Nephron progenitor cell (in vitro differentiated cells): Measurements from ENCODE around the gene PLA2G4D.

ENCODE experiments used
- DNase-seq: peaks from one replicate; pipeline ENCODE4 v3.0.0; 2021
- H3K27ac Mint-ChIP-seq: 2 replicates; pipeline ENCODE4 v1.8.0; 2021; ENCODE audit warnings: mild to moderate bottlenecking, moderate library complexity, mixed read lengths
- H3K27me3 Mint-ChIP-seq: 2 replicates; pipeline ENCODE4 v1.8.0; 2021; ENCODE audit warnings: mild to moderate bottlenecking, low read depth, mixed read lengths; ENCODE audit not compliant: poor library complexity
- H3K36me3 Mint-ChIP-seq: 2 replicates; pipeline ENCODE4 v1.8.0; 2021; ENCODE audit warnings: low read depth, mixed read lengths
- H3K4me1 Mint-ChIP-seq: 2 replicates; pipeline ENCODE4 v1.8.0; 2021; ENCODE audit warnings: mixed read lengths
- H3K4me3 Mint-ChIP-seq: 2 replicates; pipeline ENCODE4 v1.8.0; 2021; ENCODE audit warnings: mild to moderate bottlenecking, moderate library complexity, mixed read lengths
- H3K9me3 Mint-ChIP-seq: 2 replicates; pipeline ENCODE4 v1.8.0; 2021; ENCODE audit warnings: mild to moderate bottlenecking, moderate library complexity, mixed read lengths
- TF ChIP-seq, protein P1 (sequence below): fragments of 200-600 bp; sonication (generic); IDR thresholded peaks from 2 replicates; pipeline ENCODE4 v1.5.0; 2021; ENCODE audit warnings: antibody characterized with exemption

PLA2G4D gene

DNA sequence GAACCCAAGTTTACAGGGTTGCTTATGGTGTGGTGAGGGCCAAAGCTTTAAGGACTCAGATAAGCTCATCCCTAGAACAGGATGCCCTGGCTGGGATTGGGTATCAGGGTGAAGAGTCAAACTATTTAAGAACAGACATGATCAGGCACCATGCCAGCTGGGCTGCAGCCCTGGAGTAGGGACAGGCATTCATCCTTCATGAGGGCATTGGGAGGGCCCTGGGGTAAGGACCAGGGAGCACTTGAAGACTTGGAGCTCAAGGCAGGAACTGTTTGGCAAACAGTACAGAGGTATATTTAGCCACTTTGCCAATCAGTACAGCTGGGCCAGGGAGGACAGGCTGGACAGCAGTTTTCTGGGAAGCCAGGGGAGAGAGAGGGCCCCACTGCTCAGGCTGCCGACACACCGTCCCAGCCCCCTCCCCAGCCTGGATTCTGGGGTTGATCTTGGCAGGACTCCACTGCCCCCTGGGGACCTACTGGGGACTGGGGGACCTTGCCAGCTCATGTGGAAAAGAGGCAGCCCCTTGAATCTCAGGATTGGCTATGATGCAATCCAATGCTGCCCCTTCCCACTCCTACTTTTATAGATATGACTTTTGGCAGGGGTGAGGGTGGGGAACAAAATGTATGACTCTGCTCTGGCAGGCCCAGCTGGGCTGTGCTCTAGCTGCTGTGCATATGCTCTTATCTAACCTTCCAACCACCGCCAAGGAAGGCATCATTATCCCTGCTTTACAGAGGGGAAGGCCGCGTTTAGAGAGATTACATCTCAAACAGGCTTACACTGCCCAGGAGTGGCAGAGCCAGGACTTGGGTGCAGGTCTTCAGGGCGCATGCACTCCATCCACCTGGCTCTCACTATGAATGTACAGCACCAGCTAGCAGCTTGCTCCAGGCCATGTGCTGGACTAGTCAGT lies 75.8 kb downstream of the PLA2G4D start:
- TF ChIP-seq, protein P1, sequence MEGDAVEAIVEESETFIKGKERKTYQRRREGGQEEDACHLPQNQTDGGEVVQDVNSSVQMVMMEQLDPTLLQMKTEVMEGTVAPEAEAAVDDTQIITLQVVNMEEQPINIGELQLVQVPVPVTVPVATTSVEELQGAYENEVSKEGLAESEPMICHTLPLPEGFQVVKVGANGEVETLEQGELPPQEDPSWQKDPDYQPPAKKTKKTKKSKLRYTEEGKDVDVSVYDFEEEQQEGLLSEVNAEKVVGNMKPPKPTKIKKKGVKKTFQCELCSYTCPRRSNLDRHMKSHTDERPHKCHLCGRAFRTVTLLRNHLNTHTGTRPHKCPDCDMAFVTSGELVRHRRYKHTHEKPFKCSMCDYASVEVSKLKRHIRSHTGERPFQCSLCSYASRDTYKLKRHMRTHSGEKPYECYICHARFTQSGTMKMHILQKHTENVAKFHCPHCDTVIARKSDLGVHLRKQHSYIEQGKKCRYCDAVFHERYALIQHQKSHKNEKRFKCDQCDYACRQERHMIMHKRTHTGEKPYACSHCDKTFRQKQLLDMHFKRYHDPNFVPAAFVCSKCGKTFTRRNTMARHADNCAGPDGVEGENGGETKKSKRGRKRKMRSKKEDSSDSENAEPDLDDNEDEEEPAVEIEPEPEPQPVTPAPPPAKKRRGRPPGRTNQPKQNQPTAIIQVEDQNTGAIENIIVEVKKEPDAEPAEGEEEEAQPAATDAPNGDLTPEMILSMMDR, result no peak
- H3K4me1 Mint-ChIP-seq, result peaks cover 10% of the 10 kb centered on the region

More for the DNA sequence above, 75.8 kb downstream of the PLA2G4D start:
- Mint-ChIP-seq H3K4me3 (no peak overlapping the region), H3K36me3 (no peaks in the 10 kb centered on the region), H3K27ac (no peak overlapping the region), H3K27me3 (peaks cover 12% of the 10 kb centered on the region), H3K9me3 (peaks cover 33% of the 10 kb centered on the region)
- no peak for DNase-seq
